HEK293T (cell line): ENCODE data around the gene TRIM2.

ENCODE experiments used
- NFRKB ChIP-seq: fragments of 450-650 bp; IDR thresholded peaks from 2 replicates; pipeline ENCODE4 v1.6.1; 2016; ENCODE audit warnings: mild to moderate bottlenecking, moderate library complexity
- SP1 ChIP-seq: fragments of 450-650 bp; IDR thresholded peaks from 2 replicates; pipeline ENCODE4 v1.6.1; 2017

DNA sequence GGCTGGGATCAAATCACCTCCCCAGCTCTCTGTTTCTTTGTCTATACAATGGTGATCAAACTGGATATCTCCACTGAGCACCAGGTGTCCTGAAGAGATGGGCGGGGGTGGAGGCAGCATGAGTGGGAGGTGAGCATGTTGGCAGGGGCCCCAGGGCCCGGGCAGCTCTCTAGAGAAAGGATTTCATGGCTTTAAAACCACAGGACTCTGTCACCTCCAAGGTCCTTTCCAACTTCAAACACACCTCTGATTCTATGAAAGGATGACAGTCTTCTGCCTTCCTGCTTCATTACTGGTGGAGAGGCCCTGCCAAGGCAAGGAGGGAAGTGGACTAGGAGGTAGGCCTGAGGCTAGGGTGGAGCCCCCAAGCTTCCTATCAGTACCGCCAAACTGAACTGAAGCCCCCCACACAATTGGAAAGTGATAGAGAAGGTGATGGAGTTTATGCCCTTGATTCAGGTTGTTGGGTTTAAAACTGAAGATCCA lies 38.6 kb downstream of the TRIM2 start:
- no peak for TF ChIP-seq SP1
- TF ChIP-seq NFRKB, result no peak
